CD14-positive monocyte (primary cell): ENCODE results near the gene DCPS. TPM values are rescaled to one million over a fixed set of nuclear protein-coding genes. Genes with fewer than 3 reads are reported as not detected.

Source experiments
- DNase-seq, 3 donors: peaks; one replicate each; pipeline ENCODE4 v3.0.0-alpha.2; 2011 to 2022
- H2AFZ ChIP-seq: 2 replicates; pipeline ENCODE4 v1.6.0; 2012; ENCODE audit warnings: mild to moderate bottlenecking, low read depth, low read length, inconsistent platforms; ENCODE audit not compliant: insufficient read depth, poor library complexity, severe bottlenecking
- H3K27ac ChIP-seq, 2 donors: 1 replicate in 1 of 2; 2 replicates in 1 of 2; pipeline ENCODE4 v1.5.1; 2012 to 2013; ENCODE audit warnings: low read length in 2 of 2, control low read depth in 1 of 2, inconsistent platforms in 1 of 2, low read depth in 1 of 2, mild to moderate bottlenecking in 1 of 2
- H3K27me3 ChIP-seq, 2 donors: one replicate each; pipeline versions ENCODE4 v1.6.0 to v1.6.1; 2011 to 2013; ENCODE audit warnings: low read length in 2 of 2; ENCODE audit not compliant: control insufficient read depth in 2 of 2, insufficient read depth in 2 of 2
- H3K36me3 ChIP-seq, 2 donors: replicated peaks in 1 of 2; 1 replicate in 1 of 2; 2 replicates in 1 of 2; pipeline versions ENCODE4 v1.5.1 to v1.6.1; 2012 to 2013; ENCODE audit warnings: low read length in 2 of 2, control low read depth in 1 of 2, inconsistent platforms in 1 of 2, mild to moderate bottlenecking in 1 of 2; ENCODE audit not compliant: insufficient read depth in 2 of 2, control insufficient read depth in 1 of 2
- H3K4me1 ChIP-seq, 2 donors: 1 replicate in 1 of 2; 2 replicates in 1 of 2; pipeline versions ENCODE4 v1.5.1 to v1.6.1; 2012 to 2013; ENCODE audit warnings: low read length in 2 of 2, control low read depth in 1 of 2, inconsistent platforms in 1 of 2, mild to moderate bottlenecking in 1 of 2, moderate library complexity in 1 of 2; ENCODE audit not compliant: insufficient read depth in 2 of 2, control insufficient read depth in 1 of 2
- H3K4me2 ChIP-seq: replicated peaks from 2 replicates; pipeline ENCODE3; 2012; ENCODE audit warnings: low read length, moderate library complexity, mild to moderate bottlenecking; ENCODE audit not compliant: poor library complexity, severe bottlenecking; ENCODE audit errors: extremely low read depth
- H3K4me3 ChIP-seq, 3 experiments: fragments of 200-600 bp in 1 of 3; sonication (generic) in 1 of 3; replicated peaks in 1 of 3; 1 replicate in 2 of 3; 2 replicates in 1 of 3; pipeline ENCODE4 v1.5.1; 2011 to 2013; ENCODE audit warnings: low read length in 3 of 3, mild to moderate bottlenecking in 3 of 3, control low read depth in 2 of 3, low read depth in 2 of 3, inconsistent platforms in 1 of 3, moderate library complexity in 1 of 3
- H3K79me2 ChIP-seq: 2 replicates; pipeline ENCODE4 v1.6.0; 2012; ENCODE audit warnings: mild to moderate bottlenecking, control low read depth, inconsistent platforms, low read length, moderate library complexity; ENCODE audit not compliant: insufficient read depth
- H3K9ac ChIP-seq: 2 replicates; pipeline ENCODE4 v1.6.0; 2017; ENCODE audit warnings: low read length, mild to moderate bottlenecking; ENCODE audit not compliant: insufficient read depth, poor library complexity, severe bottlenecking
- H3K9me3 ChIP-seq, 2 donors: replicated peaks in 1 of 2; 1 replicate in 1 of 2; 2 replicates in 1 of 2; pipeline versions ENCODE4 v1.5.1 to v1.6.1; 2012 to 2013; ENCODE audit warnings: low read length in 2 of 2, control low read depth in 1 of 2; ENCODE audit not compliant: control insufficient read depth in 1 of 2, insufficient read depth in 1 of 2
- H4K20me1 ChIP-seq: 2 replicates; pipeline ENCODE4 v1.6.0; 2012; ENCODE audit warnings: mild to moderate bottlenecking, low read length, control low read depth, moderate library complexity; ENCODE audit not compliant: insufficient read depth
- H3K27ac Mint-ChIP-seq, 7 donors: one replicate each; pipeline ENCODE4 v1.8.0; 2020; ENCODE audit warnings: mild to moderate bottlenecking in 7 of 7, mixed read lengths in 7 of 7, moderate library complexity in 6 of 7, inconsistent platforms in 2 of 7
- H3K27me3 Mint-ChIP-seq, 3 donors: one replicate each; pipeline ENCODE4 v1.8.0; 2021 to 2022; ENCODE audit warnings: low read depth in 3 of 3, mild to moderate bottlenecking in 3 of 3, mixed read lengths in 3 of 3, moderate library complexity in 3 of 3, inconsistent platforms in 1 of 3
- H3K36me3 Mint-ChIP-seq, 2 donors: one replicate each; pipeline ENCODE4 v1.8.0; 2020; ENCODE audit warnings: mixed read lengths in 2 of 2, inconsistent platforms in 1 of 2, mild to moderate bottlenecking in 1 of 2
- H3K4me1 Mint-ChIP-seq: one replicate; pipeline ENCODE4 v1.8.0; 2020; ENCODE audit warnings: mild to moderate bottlenecking, mixed read lengths
- H3K4me3 Mint-ChIP-seq, 2 donors: one replicate each; pipeline ENCODE4 v1.8.0; 2020; ENCODE audit warnings: mild to moderate bottlenecking in 2 of 2, mixed read lengths in 2 of 2, moderate library complexity in 1 of 2
- H3K9me3 Mint-ChIP-seq, 7 donors: one replicate each; pipeline ENCODE4 v1.8.0; 2020 to 2022; ENCODE audit warnings: mixed read lengths in 7 of 7, mild to moderate bottlenecking in 6 of 7, moderate library complexity in 6 of 7, inconsistent platforms in 2 of 7
- CTCF ChIP-seq: fragments of 200-600 bp; IDR thresholded peaks from one replicate; pipeline ENCODE4 v1.8.0; 2022; ENCODE audit warnings: antibody characterized with exemption, mild to moderate bottlenecking
- WGBS: methylation state at CpG from one replicate; pipeline ENCODE4 v1.1.5; 2013; ENCODE audit warnings: missing lambda C conversion rate; ENCODE audit not compliant: insufficient coverage; 5-methylcytosine and 5-hydroxymethylcytosine counted together
- intact Hi-C, 2 donors: fragments of 100-400 bp; cut with micrococcal nuclease; formaldehyde crosslinking; loops; one replicate each; pipeline versions ENCODE4 v1.15.0 to v1.15.1; 2023
- polyA plus RNA-seq, 3 donors: library from polyadenylated mRNA; depleted of rRNA in 1 of 3; unstranded in 2 of 3; stranded (reverse) in 1 of 3; fragments of 300-500 nt in 2 of 3; fragments of >200 nt in 1 of 3; fragmentation: Illumina TruSeq in 2 of 3; gene quantifications; 1 replicate in 2 of 3; 2 replicates in 1 of 3; pipeline ENCODE4 v1.2.3, GENCODE V29; 2012 to 2021

The DCPS gene
- polyA plus RNA-seq, 3 donors = 26.3 to 30.7 (median 30.4) TPM

- Histone ChIP-seq H2AFZ (no peak overlapping the region), H4K20me1 (peaks cover 19% of the 10 kb centered on the region), H3K4me3 (no peak overlapping the region), H3K9ac (no peak overlapping the region), H3K9me3 (no peaks in the 10 kb centered on the region), H3K27me3 (no peaks in the 10 kb centered on the region), H3K4me1 (peaks cover 8% of the 10 kb centered on the region in 2 donors), H3K4me2 (no peak overlapping the region), H3K36me3 (peaks cover 69 to 85% of the 10 kb centered on the region in 2 donors), H3K79me2 (peaks cover 30% of the 10 kb centered on the region), H3K27ac (peak overlapping the region in 1 of 2 donors; percentile 18)
- intact Hi-C loops = loop anchor here in 1 of 2 donors (5.0 kb wide), 1 partner anchor 41 kb away; no protein-coding TSS in a partner anchor
- Mint-ChIP-seq H3K4me3 (no peak overlapping the region), H3K9me3 (no peaks in the 10 kb centered on the region), H3K36me3 (peaks cover 69 to 73% of the 10 kb centered on the region in 2 donors), H3K27ac (peak overlapping the region in 2 of 7 donors; percentile 46 to 52), H3K27me3 (peaks cover 0 to 1% (median 0%) of the 10 kb centered on the region in 3 donors), H3K4me1 (peaks cover 14% of the 10 kb centered on the region)
- DNase-seq = no peak
- 83% methylated on average over 2 of the region's 6 CpGs for WGBS
- no peak for TF ChIP-seq CTCF
Observed at GRCh38 chr11:126263489-126263888, 40.4 kb upstream of the DCPS start.

GRCh38 chr11:126265811-126266210 lies 38.0 kb upstream of the DCPS start:
- no peak for DNase-seq
- 97% methylated on average over 5 of the region's 8 CpGs for WGBS
- Histone ChIP-seq H3K27ac (peak overlapping the region in 1 of 2 donors; percentile 99), H3K4me1 (peaks cover 15 to 17% of the 10 kb centered on the region in 2 donors), H3K9ac (no peak overlapping the region), H2AFZ (no peak overlapping the region), H3K27me3 (no peaks in the 10 kb centered on the region), H3K4me2 (no peak overlapping the region), H3K4me3 (no peak overlapping the region), H4K20me1 (peaks cover 19% of the 10 kb centered on the region), H3K9me3 (no peaks in the 10 kb centered on the region), H3K36me3 (peaks cover 64 to 68% of the 10 kb centered on the region in 2 donors), H3K79me2 (peaks cover 43% of the 10 kb centered on the region)
- intact Hi-C loops = loop anchor here (5.0 kb wide), 2 partner anchors 54 to 674 kb away; partner anchors contain the start of genes FAM118B (in 1 of the 2), RPUSD4 (in 1 of the 2) and STT3A (in 1 of the 2)
- Mint-ChIP-seq H3K4me1 (peaks cover 18% of the 10 kb centered on the region), H3K36me3 (peaks cover 63% of the 10 kb centered on the region in 2 donors), H3K4me3 (no peak overlapping the region), H3K27me3 (peaks cover 0 to 1% (median 0%) of the 10 kb centered on the region in 3 donors), H3K27ac (peak overlapping the region in 4 of 7 donors; percentile 21 to 69 (median 58)), H3K9me3 (no peaks in the 10 kb centered on the region)
- TF ChIP-seq CTCF = no peak
